GM21825 (cell line): ENCODE data around the gene PGLYRP4.

Experiments
- ATAC-seq: cut with Tn5 transposase; IDR thresholded peaks from one replicate; pipeline ENCODE4 v1.9.1; 2021; ENCODE audit warnings: mild to moderate bottlenecking, moderate library complexity; ENCODE audit not compliant: unreplicated experiment

Gene PGLYRP4

GRCh38 chr1:153293480-153293775, 55.2 kb downstream of the PGLYRP4 start:
- ATAC-seq, result no peak

GRCh38 chr1:153292740-153293479, 55.7 kb downstream of the PGLYRP4 start:
- no peak for ATAC-seq

GRCh38 chr1:153292185-153292584, 56.5 kb downstream of the PGLYRP4 start:
- ATAC-seq, result no peak

GRCh38 chr1:153291514-153291913, 57.1 kb downstream of the PGLYRP4 start:
- no peak for ATAC-seq

- ATAC-seq, result no peak
Observed at GRCh38 chr1:153288634-153289275, 59.9 kb downstream of the PGLYRP4 start.
